Liver (tissue), 9 donors: ENCODE results near the gene RDH12. TPM values are rescaled to one million over a fixed set of nuclear protein-coding genes. Genes with fewer than 3 reads are reported as not detected.
A peak's percentile ranks its signal among the peaks of the same experiment; 100 is the strongest.

ENCODE experiments used
- DNase-seq: peaks from one replicate; pipeline ENCODE4 v3.0.0-alpha.2; 2017; ENCODE audit warnings: low spot score
- H3K27ac ChIP-seq, 2 donors: one replicate each; pipeline ENCODE4 v1.7.0; 2013; ENCODE audit warnings: inconsistent platforms in 2 of 2, low read length in 2 of 2, control low read depth in 1 of 2, low read depth in 1 of 2, mild to moderate bottlenecking in 1 of 2
- H3K27me3 ChIP-seq, 4 donors: one replicate each; pipeline versions ENCODE4 v1.6.1 to v1.7.0; 2013; ENCODE audit warnings: low read length in 3 of 4, inconsistent platforms in 1 of 4, mild to moderate bottlenecking in 1 of 4, moderate library complexity in 1 of 4; ENCODE audit not compliant: control insufficient read depth in 4 of 4, insufficient read depth in 4 of 4
- H3K36me3 ChIP-seq, 4 donors: one replicate each; pipeline versions ENCODE4 v1.6.1 to v1.7.0; 2013; ENCODE audit warnings: low read length in 3 of 4, mild to moderate bottlenecking in 3 of 4, low read depth in 1 of 4, moderate library complexity in 1 of 4; ENCODE audit not compliant: control insufficient read depth in 4 of 4, insufficient read depth in 3 of 4
- H3K4me1 ChIP-seq, 4 donors: one replicate each; pipeline versions ENCODE4 v1.6.1 to v1.7.0; 2013; ENCODE audit warnings: low read length in 3 of 4, mild to moderate bottlenecking in 3 of 4, moderate library complexity in 1 of 4; ENCODE audit not compliant: control insufficient read depth in 4 of 4, insufficient read depth in 4 of 4
- H3K4me3 ChIP-seq, 3 donors: one replicate each; pipeline versions ENCODE4 v1.6.1 to v1.7.0; 2013; ENCODE audit warnings: low read length in 3 of 3, control low read depth in 1 of 3, low read depth in 1 of 3, mild to moderate bottlenecking in 1 of 3
- H3K9ac ChIP-seq, 2 donors: one replicate each; pipeline ENCODE4 v1.7.0; 2013; ENCODE audit warnings: low read length in 2 of 2, mild to moderate bottlenecking in 2 of 2, moderate library complexity in 2 of 2, control low read depth in 1 of 2, low read depth in 1 of 2
- H3K9me3 ChIP-seq, 4 donors: one replicate each; pipeline versions ENCODE4 v1.6.1 to v1.7.0; 2013; ENCODE audit warnings: low read length in 3 of 4; ENCODE audit not compliant: control insufficient read depth in 4 of 4
- EGR1 ChIP-seq, 2 donors: IDR thresholded peaks; 2 replicates each; pipeline ENCODE4 v1.6.1; 2016 to 2018; ENCODE audit warnings: antibody characterized with exemption in 2 of 2, low read depth in 2 of 2
- FOXA2 ChIP-seq: IDR thresholded peaks from 2 replicates; pipeline ENCODE4 v1.6.1; 2016; ENCODE audit warnings: antibody characterized with exemption
- GABPA ChIP-seq, 2 donors: IDR thresholded peaks in 1 of 2; conservative IDR thresholded peaks in 1 of 2; 2 replicates each; pipeline ENCODE4 v1.6.1; 2016; ENCODE audit warnings: antibody characterized with exemption in 2 of 2, mild to moderate bottlenecking in 1 of 2, moderate library complexity in 1 of 2
- HNF4A ChIP-seq, 2 donors: conservative IDR thresholded peaks; 2 replicates each; pipeline ENCODE4 v1.6.1; 2016; ENCODE audit warnings: antibody characterized with exemption in 2 of 2, mild to moderate bottlenecking in 2 of 2
- JUND ChIP-seq, 2 donors: IDR thresholded peaks; 2 replicates each; pipeline ENCODE4 v1.6.1; 2016; ENCODE audit warnings: antibody characterized with exemption in 2 of 2
- RXRA ChIP-seq, 2 donors: IDR thresholded peaks; 2 replicates each; pipeline ENCODE4 v1.6.1; 2017 to 2018; ENCODE audit warnings: antibody characterized with exemption in 2 of 2, mild to moderate bottlenecking in 1 of 2
- SP1 ChIP-seq: IDR thresholded peaks from 2 replicates; pipeline ENCODE4 v1.6.1; 2018; ENCODE audit warnings: antibody characterized with exemption, mild to moderate bottlenecking
- TAF1 ChIP-seq: conservative IDR thresholded peaks from 2 replicates; pipeline ENCODE4 v1.6.1; 2016; ENCODE audit warnings: antibody characterized with exemption, mild to moderate bottlenecking
- WGBS: extraction: QIAGEN DNeasy Blood & Tissue Kit; methylation state at CpG from one replicate; pipeline ENCODE4 v1.1.7; 2013; 5-methylcytosine and 5-hydroxymethylcytosine counted together
- polyA plus RNA-seq, 2 donors: library from polyadenylated mRNA; stranded (reverse) in 1 of 2; unstranded in 1 of 2; fragments of 200-250 nt in 1 of 2; fragments of >200 nt in 1 of 2; fragmentation: Nextera tagmentation in 1 of 2; extraction: Ambion mirVana in 1 of 2; gene quantifications; one replicate each; pipeline versions ENCODE4 v1.2.1 to v1.2.3, GENCODE V29; 2013 to 2015
- total RNA-seq, 2 donors: library from RNA; depleted of rRNA; stranded (reverse); fragments of >200 nt; gene quantifications; one replicate each; pipeline ENCODE4 v1.2.3, GENCODE V29; 2014
- TF ChIP-seq, protein P1 (sequence below): IDR thresholded peaks from 2 replicates; pipeline ENCODE4 v1.6.1; 2016; ENCODE audit warnings: antibody characterized with exemption
- TF ChIP-seq, protein P2 (sequence below): IDR thresholded peaks from 2 replicates; pipeline ENCODE4 v1.6.1; 2016; ENCODE audit warnings: antibody characterized with exemption, mild to moderate bottlenecking
- TF ChIP-seq, protein P3 (sequence below): IDR thresholded peaks from 2 replicates; pipeline ENCODE4 v1.6.1; 2016; ENCODE audit warnings: antibody characterized with exemption
- TF ChIP-seq, protein P4 (sequence below): IDR thresholded peaks from 2 replicates; pipeline ENCODE4 v1.6.1; 2016; ENCODE audit warnings: antibody characterized with exemption
- donor health status: healthy.
- donor health status: healthy.
- donor health status: healthy.
- donor health status: healthy.
- donor health status: healthy.

The RDH12 gene
- total and polyA plus RNA-seq, 4 donors, result 0.09 to 3.4 (median 0.91) TPM

DNA sequence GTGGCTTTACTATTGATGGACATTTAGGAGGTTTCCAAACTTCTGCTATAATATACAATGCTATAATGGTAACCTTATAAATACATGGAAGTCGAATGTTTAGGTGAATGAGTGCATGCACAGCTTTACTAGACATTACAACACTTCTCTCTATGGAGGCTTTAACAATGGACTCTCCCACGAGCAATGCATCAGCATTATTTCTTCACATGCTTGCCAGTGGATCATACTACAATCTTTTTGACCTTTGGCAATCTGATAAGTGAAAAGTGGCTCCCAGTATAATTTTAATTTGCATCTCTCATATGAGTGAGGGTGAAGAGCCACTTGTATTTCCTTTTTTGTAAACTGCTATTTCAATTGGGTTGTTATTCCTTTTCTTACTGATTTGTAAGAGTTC, 18.2 kb downstream of the RDH12 start:
- TF ChIP-seq, protein P1, sequence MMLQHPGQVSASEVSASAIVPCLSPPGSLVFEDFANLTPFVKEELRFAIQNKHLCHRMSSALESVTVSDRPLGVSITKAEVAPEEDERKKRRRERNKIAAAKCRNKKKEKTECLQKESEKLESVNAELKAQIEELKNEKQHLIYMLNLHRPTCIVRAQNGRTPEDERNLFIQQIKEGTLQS, result no peak
- TF ChIP-seq EGR1 (IDR thresholded peaks at IDR 0.05; ENCODE audit: low read depth in 2 of 2) (no peak), HNF4A (conservative IDR thresholded peaks at IDR 0.05) (peak in 1 of 2 donors; percentile 4), JUND (IDR thresholded peaks at IDR 0.05) (no peak)
- no peak overlapping the region for H3K9ac ChIP-seq
- H3K4me3 ChIP-seq, result no peak overlapping the region
- peaks cover 0 to 8% (median 4%) of the 10 kb centered on the region in 4 donors for H3K4me1 ChIP-seq
- H3K27me3 ChIP-seq, result no peaks in the 10 kb centered on the region
- DNase-seq, result no peak
- WGBS, result 43% methylated on average over 2 of the region's 2 CpGs
- no peak overlapping the region for H3K27ac ChIP-seq
- H3K36me3 ChIP-seq, result no peaks in the 10 kb centered on the region
- no peaks in the 10 kb centered on the region for H3K9me3 ChIP-seq

DNA sequence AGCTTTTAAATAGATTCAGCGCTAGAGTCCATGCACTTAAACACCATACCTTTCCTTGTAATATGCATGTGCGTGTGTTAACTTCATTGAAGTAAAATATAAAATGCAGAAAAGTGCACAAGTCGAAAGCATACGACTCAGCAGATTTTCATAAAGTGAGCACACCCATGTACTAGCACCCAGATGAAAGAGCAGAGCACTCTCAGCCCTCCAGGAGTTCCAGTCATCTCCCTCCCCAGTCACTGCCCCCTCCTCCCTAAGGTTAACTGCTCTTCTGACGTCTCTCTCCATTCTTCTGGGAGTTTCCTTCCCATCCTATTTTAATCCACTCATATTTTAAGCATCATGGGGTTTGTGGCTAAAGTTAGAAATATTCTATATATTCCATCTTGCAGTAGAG, 20.2 kb downstream of the RDH12 start:
- no peak for TF ChIP-seq FOXA2
- TF ChIP-seq, protein P2, sequence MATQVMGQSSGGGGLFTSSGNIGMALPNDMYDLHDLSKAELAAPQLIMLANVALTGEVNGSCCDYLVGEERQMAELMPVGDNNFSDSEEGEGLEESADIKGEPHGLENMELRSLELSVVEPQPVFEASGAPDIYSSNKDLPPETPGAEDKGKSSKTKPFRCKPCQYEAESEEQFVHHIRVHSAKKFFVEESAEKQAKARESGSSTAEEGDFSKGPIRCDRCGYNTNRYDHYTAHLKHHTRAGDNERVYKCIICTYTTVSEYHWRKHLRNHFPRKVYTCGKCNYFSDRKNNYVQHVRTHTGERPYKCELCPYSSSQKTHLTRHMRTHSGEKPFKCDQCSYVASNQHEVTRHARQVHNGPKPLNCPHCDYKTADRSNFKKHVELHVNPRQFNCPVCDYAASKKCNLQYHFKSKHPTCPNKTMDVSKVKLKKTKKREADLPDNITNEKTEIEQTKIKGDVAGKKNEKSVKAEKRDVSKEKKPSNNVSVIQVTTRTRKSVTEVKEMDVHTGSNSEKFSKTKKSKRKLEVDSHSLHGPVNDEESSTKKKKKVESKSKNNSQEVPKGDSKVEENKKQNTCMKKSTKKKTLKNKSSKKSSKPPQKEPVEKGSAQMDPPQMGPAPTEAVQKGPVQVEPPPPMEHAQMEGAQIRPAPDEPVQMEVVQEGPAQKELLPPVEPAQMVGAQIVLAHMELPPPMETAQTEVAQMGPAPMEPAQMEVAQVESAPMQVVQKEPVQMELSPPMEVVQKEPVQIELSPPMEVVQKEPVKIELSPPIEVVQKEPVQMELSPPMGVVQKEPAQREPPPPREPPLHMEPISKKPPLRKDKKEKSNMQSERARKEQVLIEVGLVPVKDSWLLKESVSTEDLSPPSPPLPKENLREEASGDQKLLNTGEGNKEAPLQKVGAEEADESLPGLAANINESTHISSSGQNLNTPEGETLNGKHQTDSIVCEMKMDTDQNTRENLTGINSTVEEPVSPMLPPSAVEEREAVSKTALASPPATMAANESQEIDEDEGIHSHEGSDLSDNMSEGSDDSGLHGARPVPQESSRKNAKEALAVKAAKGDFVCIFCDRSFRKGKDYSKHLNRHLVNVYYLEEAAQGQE, result no peak
- TF ChIP-seq, protein P3, sequence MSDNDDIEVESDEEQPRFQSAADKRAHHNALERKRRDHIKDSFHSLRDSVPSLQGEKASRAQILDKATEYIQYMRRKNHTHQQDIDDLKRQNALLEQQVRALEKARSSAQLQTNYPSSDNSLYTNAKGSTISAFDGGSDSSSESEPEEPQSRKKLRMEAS, result no peak
- DNase-seq, result no peak
- 80% methylated on average over 5 of the region's 5 CpGs for WGBS
- Histone ChIP-seq H3K9me3 (no peaks in the 10 kb centered on the region), H3K27me3 (no peaks in the 10 kb centered on the region), H3K36me3 (no peaks in the 10 kb centered on the region), H3K9ac (no peak overlapping the region), H3K4me3 (no peak overlapping the region), H3K4me1 (peaks cover 0 to 8% (median 4%) of the 10 kb centered on the region in 4 donors), H3K27ac (no peak overlapping the region)

DNA sequence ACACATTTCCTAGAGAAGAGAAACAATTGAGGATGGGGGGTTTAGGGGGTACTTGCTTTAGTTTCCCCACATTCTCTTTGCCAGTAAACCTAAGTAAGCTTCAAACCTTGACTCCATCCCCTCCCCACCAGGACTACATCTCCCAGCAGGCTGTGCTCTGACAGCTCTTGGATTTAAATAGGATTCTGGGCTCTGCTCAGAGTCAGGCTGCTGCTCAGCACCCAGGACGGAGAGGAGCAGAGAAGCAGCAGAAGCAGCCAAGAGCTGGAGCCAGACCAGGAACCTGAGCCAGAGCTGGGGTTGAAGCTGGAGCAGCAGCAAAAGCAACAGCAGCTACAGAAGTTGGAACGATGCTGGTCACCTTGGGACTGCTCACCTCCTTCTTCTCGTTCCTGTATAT, 20.6 kb downstream of the RDH12 start:
- Histone ChIP-seq H3K9ac (no peak overlapping the region), H3K27me3 (no peaks in the 10 kb centered on the region), H3K9me3 (no peaks in the 10 kb centered on the region), H3K27ac (no peak overlapping the region), H3K4me3 (no peak overlapping the region), H3K36me3 (no peaks in the 10 kb centered on the region), H3K4me1 (peaks cover 0 to 8% (median 4%) of the 10 kb centered on the region in 4 donors)
- no peak for DNase-seq
- TF ChIP-seq, protein P3, result no peak
- TF ChIP-seq RXRA (IDR thresholded peaks at IDR 0.05), result no peak
- TF ChIP-seq GABPA (IDR thresholded peaks at IDR 0.05 in 1 of 2, conservative IDR thresholded peaks at IDR 0.05 in 1 of 2), result no peak
- TF ChIP-seq, protein P4, sequence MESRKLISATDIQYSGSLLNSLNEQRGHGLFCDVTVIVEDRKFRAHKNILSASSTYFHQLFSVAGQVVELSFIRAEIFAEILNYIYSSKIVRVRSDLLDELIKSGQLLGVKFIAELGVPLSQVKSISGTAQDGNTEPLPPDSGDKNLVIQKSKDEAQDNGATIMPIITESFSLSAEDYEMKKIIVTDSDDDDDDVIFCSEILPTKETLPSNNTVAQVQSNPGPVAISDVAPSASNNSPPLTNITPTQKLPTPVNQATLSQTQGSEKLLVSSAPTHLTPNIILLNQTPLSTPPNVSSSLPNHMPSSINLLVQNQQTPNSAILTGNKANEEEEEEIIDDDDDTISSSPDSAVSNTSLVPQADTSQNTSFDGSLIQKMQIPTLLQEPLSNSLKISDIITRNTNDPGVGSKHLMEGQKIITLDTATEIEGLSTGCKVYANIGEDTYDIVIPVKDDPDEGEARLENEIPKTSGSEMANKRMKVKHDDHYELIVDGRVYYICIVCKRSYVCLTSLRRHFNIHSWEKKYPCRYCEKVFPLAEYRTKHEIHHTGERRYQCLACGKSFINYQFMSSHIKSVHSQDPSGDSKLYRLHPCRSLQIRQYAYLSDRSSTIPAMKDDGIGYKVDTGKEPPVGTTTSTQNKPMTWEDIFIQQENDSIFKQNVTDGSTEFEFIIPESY, result no peak
- no peak for TF ChIP-seq TAF1
- no peak for TF ChIP-seq SP1
- 18% methylated on average over 3 of the region's 3 CpGs for WGBS
